Endodermal cell (in vitro differentiated cells): ENCODE measurements around the gene UPF1. TPM values are rescaled to one million over a fixed set of nuclear protein-coding genes. Genes with fewer than 3 reads are reported as not detected.
A peak's percentile ranks its signal among the peaks of the same experiment; 100 is the strongest.
"Not testable (repeated sequence)": the region's sequence is repeated elsewhere in the genome, so short reads cannot be mapped to it uniquely, and the experiment has no call there.

Experiments
- DNase-seq: peaks from one replicate; pipeline ENCODE4 v3.0.0-alpha.2; 2017
- H3K27ac ChIP-seq: 2 replicates; pipeline ENCODE4 v1.5.1; 2013; ENCODE audit warnings: mild to moderate bottlenecking, low read depth, low read length, moderate library complexity
- H3K27me3 ChIP-seq: 2 replicates; pipeline ENCODE4 v1.6.1; 2013; ENCODE audit warnings: mild to moderate bottlenecking, low read length, moderate library complexity; ENCODE audit not compliant: insufficient read depth, control insufficient read depth, poor library complexity, severe bottlenecking
- H3K36me3 ChIP-seq: 2 replicates; pipeline ENCODE4 v1.7.0; 2013; ENCODE audit warnings: mild to moderate bottlenecking, low read length, moderate library complexity; ENCODE audit not compliant: control insufficient read depth, insufficient read depth
- H3K4me1 ChIP-seq: one replicate; pipeline ENCODE4 v1.7.0; 2013; ENCODE audit warnings: low read length; ENCODE audit not compliant: control insufficient read depth, insufficient read depth
- H3K4me3 ChIP-seq: 2 replicates; pipeline ENCODE4 v1.5.1; 2013; ENCODE audit warnings: mild to moderate bottlenecking, low read length, moderate library complexity
- H3K9ac ChIP-seq: 2 replicates; pipeline ENCODE4 v1.6.1; 2013; ENCODE audit warnings: mild to moderate bottlenecking, low read length, moderate library complexity; ENCODE audit not compliant: poor library complexity, severe bottlenecking; ENCODE audit errors: extremely low read depth
- H3K9me3 ChIP-seq: 2 replicates; pipeline ENCODE4 v1.6.1; 2013; ENCODE audit warnings: mild to moderate bottlenecking, low read length, moderate library complexity; ENCODE audit not compliant: control insufficient read depth
- H3K27ac Mint-ChIP-seq: 2 replicates; pipeline ENCODE4 v1.8.0; 2020; ENCODE audit warnings: mixed read lengths
- H3K27me3 Mint-ChIP-seq: 2 replicates; pipeline ENCODE4 v1.8.0; 2021; ENCODE audit warnings: mild to moderate bottlenecking, mixed read lengths; ENCODE audit not compliant: insufficient read depth
- H3K36me3 Mint-ChIP-seq: 2 replicates; pipeline ENCODE4 v1.8.0; 2020; ENCODE audit warnings: low read depth, mixed read lengths
- H3K4me1 Mint-ChIP-seq: 2 replicates; pipeline ENCODE4 v1.8.0; 2020; ENCODE audit warnings: mixed read lengths
- H3K4me3 Mint-ChIP-seq: 2 replicates; pipeline ENCODE4 v1.8.0; 2020; ENCODE audit warnings: mild to moderate bottlenecking, moderate library complexity, mixed read lengths
- H3K9me3 Mint-ChIP-seq: 2 replicates; pipeline ENCODE4 v1.8.0; 2020; ENCODE audit warnings: mild to moderate bottlenecking, mixed read lengths
- WGBS, 2 experiments: methylation state at CpG; one replicate each; pipeline versions ENCODE4 v1.1.5 to v1.1.7; 2013; ENCODE audit warnings: missing lambda C conversion rate in 2 of 2, mixed read lengths in 1 of 2; ENCODE audit not compliant: insufficient coverage in 1 of 2, insufficient read length in 1 of 2; 5-methylcytosine and 5-hydroxymethylcytosine counted together
- total RNA-seq, 2 donors: library from RNA; stranded (reverse); fragmentation: NEBNext Ultra II Directional in 1 of 2; extraction: Animal tissue kit (Norgen Biotek cat#: 25700) in 1 of 2; gene quantifications; 2 replicates in 1 of 2; 3 replicates in 1 of 2; pipeline ENCODE4 v1.2.1, GENCODE V29; 2021
- TF ChIP-seq, protein P1 (sequence below): fragments of 200-600 bp; sonication (generic); conservative IDR thresholded peaks from 2 replicates; pipeline ENCODE4 v1.5.0; 2021; ENCODE audit warnings: antibody characterized with exemption, mild to moderate bottlenecking

Gene UPF1
- total RNA-seq, 2 donors from 2014 or later, result 82.1 to 87.3 TPM

DNA sequence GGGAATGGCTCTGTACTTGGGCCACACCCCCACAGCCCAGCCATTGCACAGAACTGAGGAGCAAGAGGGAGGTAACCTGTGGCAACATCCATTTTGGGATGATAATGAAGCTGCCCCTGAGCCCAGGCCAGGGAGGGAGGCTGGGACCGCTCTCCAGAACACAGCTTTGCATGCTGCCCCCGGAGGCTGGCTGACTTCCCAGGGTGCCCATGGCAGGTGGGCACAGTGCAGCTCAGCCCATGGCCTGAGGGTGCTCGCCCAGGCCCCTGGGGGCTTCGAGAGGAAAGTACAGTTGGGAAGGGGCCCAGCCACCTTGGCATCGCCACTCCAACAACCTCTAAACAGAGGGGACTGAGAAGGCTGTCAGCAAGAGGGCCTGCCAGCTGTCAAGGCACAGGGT lies 81.7 kb downstream of the UPF1 start:
- Histone ChIP-seq H3K9me3 (no peaks in the 10 kb centered on the region), H3K9ac (no peak overlapping the region), H3K4me1 (no peaks in the 10 kb centered on the region), H3K27ac (no peak overlapping the region), H3K36me3 (peaks cover 47% of the 10 kb centered on the region), H3K27me3 (no peaks in the 10 kb centered on the region), H3K4me3 (no peak overlapping the region)
- Mint-ChIP-seq H3K4me1 (no peaks in the 10 kb centered on the region), H3K4me3 (no peak overlapping the region), H3K36me3 (peaks cover 32% of the 10 kb centered on the region), H3K9me3 (peaks cover 2% of the 10 kb centered on the region), H3K27me3 (no peaks in the 10 kb centered on the region), H3K27ac (no peak overlapping the region)
- WGBS, 2 experiments, result 97 to 100% methylated on average over 2 to 5 of the region's 5 CpGs
- DNase-seq, result no peak
- TF ChIP-seq, protein P1, sequence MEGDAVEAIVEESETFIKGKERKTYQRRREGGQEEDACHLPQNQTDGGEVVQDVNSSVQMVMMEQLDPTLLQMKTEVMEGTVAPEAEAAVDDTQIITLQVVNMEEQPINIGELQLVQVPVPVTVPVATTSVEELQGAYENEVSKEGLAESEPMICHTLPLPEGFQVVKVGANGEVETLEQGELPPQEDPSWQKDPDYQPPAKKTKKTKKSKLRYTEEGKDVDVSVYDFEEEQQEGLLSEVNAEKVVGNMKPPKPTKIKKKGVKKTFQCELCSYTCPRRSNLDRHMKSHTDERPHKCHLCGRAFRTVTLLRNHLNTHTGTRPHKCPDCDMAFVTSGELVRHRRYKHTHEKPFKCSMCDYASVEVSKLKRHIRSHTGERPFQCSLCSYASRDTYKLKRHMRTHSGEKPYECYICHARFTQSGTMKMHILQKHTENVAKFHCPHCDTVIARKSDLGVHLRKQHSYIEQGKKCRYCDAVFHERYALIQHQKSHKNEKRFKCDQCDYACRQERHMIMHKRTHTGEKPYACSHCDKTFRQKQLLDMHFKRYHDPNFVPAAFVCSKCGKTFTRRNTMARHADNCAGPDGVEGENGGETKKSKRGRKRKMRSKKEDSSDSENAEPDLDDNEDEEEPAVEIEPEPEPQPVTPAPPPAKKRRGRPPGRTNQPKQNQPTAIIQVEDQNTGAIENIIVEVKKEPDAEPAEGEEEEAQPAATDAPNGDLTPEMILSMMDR, result no peak

DNA sequence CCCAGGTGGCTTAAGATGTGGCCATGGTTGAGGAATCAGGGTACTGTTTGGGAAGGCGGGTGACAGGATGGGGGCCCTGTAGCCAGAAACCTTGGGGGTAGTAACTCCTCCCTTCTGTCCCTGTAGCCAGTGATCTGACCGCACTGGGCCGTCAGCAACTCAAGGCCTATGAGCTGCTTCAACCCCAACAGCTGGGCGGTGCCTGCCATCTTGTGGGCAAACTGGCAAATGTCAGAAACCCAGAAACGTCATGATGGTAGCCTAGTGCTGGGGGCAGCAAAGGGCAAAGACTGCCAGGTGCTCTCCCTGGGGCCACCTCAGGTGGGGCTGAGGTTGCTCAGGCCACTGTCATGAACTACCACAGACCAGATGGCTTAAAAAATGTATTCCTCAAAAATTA lies 83.9 kb downstream of the UPF1 start:
- Histone ChIP-seq H3K4me3 (no peak overlapping the region), H3K4me1 (no peaks in the 10 kb centered on the region), H3K27me3 (no peaks in the 10 kb centered on the region), H3K27ac (no peak overlapping the region), H3K9ac (no peak overlapping the region), H3K9me3 (no peaks in the 10 kb centered on the region), H3K36me3 (peaks cover 29% of the 10 kb centered on the region)
- Mint-ChIP-seq H3K9me3 (peaks cover 2% of the 10 kb centered on the region), H3K27ac (peak overlapping the region; percentile 50), H3K4me3 (no peak overlapping the region), H3K36me3 (peaks cover 28% of the 10 kb centered on the region), H3K27me3 (no peaks in the 10 kb centered on the region), H3K4me1 (peaks cover 4% of the 10 kb centered on the region)
- WGBS, 2 experiments, result 88 to 90% methylated on average over 2 to 5 of the region's 5 CpGs
- peak; percentile 87 for DNase-seq
- TF ChIP-seq, protein P1, result peak; percentile 71

DNA sequence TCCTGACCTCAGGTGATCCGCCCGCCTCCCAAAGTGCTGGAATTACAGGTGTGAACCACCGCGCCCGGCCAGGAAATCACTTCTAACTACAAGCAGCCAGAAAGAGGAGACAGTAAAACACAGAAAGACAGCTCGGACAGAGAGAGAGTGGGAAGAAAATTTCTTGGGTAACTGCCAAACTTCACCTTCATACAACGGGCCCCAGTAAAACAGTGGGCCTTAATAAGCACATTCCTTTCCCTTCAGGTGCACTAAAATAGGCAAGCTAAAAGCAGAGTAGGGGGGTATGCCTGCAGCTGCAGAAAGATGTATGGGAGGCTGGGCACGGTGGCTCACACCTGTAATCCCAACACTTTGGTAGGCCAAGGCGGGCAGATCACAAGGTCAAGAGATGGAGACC lies 85.8 kb downstream of the UPF1 start:
- not testable (repeated sequence) for H3K4me1 Mint-ChIP-seq, H3K27ac ChIP-seq, H3K4me3 ChIP-seq, H3K9me3 Mint-ChIP-seq, DNase-seq, H3K9ac ChIP-seq, H3K27me3 ChIP-seq, H3K27me3 Mint-ChIP-seq, H3K4me1 ChIP-seq, H3K9me3 ChIP-seq
- WGBS, 2 experiments, result 100% methylated on average over 3 to 9 of the region's 9 CpGs
- Mint-ChIP-seq H3K27ac (peak overlapping the region; percentile 55), H3K36me3 (peaks cover 28% of the 10 kb centered on the region), H3K4me3 (peak overlapping the region; percentile 95)
- peaks cover 23% of the 10 kb centered on the region for H3K36me3 ChIP-seq

Other genes with a start within 250 kb of the UPF1 start
- gene REX1BD, start 243.2 kb upstream of the UPF1 start, total RNA-seq, result 10 to 100 TPM; 76.9 to 83.9 TPM
- 10 to 100 TPM; 10.4 to 10.5 TPM for gene CRLF1, start 225.2 kb upstream of the UPF1 start, total RNA-seq
- 1 to 10 TPM; 5.0 to 7.2 TPM for gene TMEM59L, start 219.1 kb upstream of the UPF1 start, total RNA-seq
- 10 to 100 TPM in 1 of 2 donors, 1 to 10 TPM in 1; 9.4 to 11.2 TPM for gene KLHL26, start 194.9 kb upstream of the UPF1 start, total RNA-seq
- gene CRTC1, start 148.3 kb upstream of the UPF1 start, total RNA-seq, result 10 to 100 TPM; 26.6 to 29.7 TPM
- gene COMP, start 40.7 kb upstream of the UPF1 start, total RNA-seq, result not detected
- gene CERS1, start 64.2 kb downstream of the UPF1 start, total RNA-seq, result 10 to 100 TPM; 16.6 to 25.5 TPM
- gene COPE, start 87.4 kb downstream of the UPF1 start, total RNA-seq, result 100 to 1,000 TPM; 226 to 241 TPM
- 10 to 100 TPM; 30.4 to 37.9 TPM for gene DDX49, start 87.8 kb downstream of the UPF1 start, total RNA-seq
- 10 to 100 TPM; 21.5 to 31.2 TPM for gene HOMER3, start 109.3 kb downstream of the UPF1 start, total RNA-seq
- gene SUGP2, start 201.6 kb downstream of the UPF1 start, total RNA-seq, result 100 to 1,000 TPM; 121 to 157 TPM
- gene ARMC6, start 201.6 kb downstream of the UPF1 start, total RNA-seq, result 10 to 100 TPM; 26.1 to 37.8 TPM
- gene SLC25A42, start 232.0 kb downstream of the UPF1 start, total RNA-seq, result 1 to 10 TPM; 6.6 to 7.2 TPM